GM18508 (cell line): ENCODE measurements around the gene KCNE1.
"Not testable (repeated sequence)": the region's sequence is repeated elsewhere in the genome, so short reads cannot be mapped to it uniquely, and the experiment has no call there.

Experiments used
- ATAC-seq: cut with Tn5 transposase; IDR thresholded peaks from one replicate; pipeline ENCODE4 v1.9.1; 2021; ENCODE audit warnings: moderate number of reproducible peaks; ENCODE audit not compliant: insufficient read depth, unreplicated experiment

Gene KCNE1

DNA sequence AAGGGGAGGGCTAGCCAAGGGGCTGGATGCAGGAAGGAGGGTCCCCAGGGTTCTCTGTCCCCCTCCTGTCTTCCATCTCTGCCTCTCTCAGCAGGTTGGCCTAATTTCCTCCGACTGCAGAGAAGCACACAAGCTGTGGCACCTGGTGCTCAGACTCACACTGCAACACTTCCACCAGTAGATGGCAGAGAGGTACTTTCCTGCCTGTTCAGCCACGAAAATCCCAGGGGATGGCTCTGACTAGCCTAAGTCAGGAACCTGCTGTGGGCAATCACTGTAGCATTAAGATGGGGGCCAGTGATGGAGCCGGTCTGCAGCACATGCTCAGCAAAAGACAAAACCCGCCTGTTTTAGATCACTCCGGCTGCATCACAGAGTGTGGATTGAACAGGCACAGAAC is 82.3 kb downstream of the KCNE1 start:
- not testable (repeated sequence) for ATAC-seq

GRCh38 chr21:34428441-34428840 is 83.6 kb downstream of the KCNE1 start:
- ATAC-seq = not testable (repeated sequence)

DNA sequence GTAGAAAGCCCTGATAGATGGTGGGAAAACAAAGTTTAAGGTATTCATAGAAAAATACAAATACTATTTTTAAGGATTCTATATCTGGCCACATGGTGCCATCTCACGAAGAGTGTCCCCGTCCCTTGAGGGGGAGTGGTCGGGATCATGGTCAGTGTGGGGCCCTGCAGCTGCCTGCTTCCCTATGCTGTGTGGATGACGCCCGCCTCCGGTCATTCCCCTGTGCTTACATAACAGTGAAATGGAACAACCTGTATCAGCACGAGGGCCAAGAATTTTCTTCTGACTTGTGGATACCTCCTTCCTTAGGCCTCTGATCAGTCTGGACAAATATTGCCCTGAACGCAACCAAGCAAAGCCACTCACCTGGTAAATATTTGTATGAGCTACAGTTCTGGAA is 84.7 kb downstream of the KCNE1 start:
- not testable (repeated sequence) for ATAC-seq

DNA sequence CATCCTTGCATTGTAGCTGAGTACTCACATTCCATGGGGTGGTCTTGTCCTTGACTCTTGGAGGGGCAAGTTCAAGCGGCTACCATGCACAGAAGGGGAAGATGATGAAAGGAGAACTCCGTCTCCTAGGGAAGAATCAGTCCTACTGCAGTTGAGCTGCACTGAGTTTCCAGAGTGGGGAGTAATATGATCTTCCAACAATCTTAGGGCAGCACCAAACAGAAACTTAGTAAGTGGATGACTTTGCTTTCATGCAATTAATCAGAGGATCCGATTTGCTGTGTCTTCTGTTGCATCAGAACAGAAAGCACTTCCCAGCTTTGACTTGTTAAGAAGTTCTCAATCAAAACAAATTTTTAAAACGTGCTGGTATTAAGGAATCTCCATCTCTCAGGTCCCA is 88.2 kb downstream of the KCNE1 start, which contains the start of gene SMIM34:
Gene SMIM34, minus strand, starts transcription at position 147 of the 400 bp plus-strand sequence. Its CDS starts 112 bp downstream, at position 35.
- not testable (repeated sequence) for ATAC-seq

GRCh38 chr21:34417448-34418077 is 94.4 kb downstream of the KCNE1 start:
- not testable (repeated sequence) for ATAC-seq

GRCh38 chr21:34407294-34407693 is 104.7 kb downstream of the KCNE1 start:
- ATAC-seq = not testable (repeated sequence)

- ATAC-seq = not testable (repeated sequence)
These were observed 105.3 kb downstream of the KCNE1 start for GRCh38 chr21:34406676-34407075.

DNA sequence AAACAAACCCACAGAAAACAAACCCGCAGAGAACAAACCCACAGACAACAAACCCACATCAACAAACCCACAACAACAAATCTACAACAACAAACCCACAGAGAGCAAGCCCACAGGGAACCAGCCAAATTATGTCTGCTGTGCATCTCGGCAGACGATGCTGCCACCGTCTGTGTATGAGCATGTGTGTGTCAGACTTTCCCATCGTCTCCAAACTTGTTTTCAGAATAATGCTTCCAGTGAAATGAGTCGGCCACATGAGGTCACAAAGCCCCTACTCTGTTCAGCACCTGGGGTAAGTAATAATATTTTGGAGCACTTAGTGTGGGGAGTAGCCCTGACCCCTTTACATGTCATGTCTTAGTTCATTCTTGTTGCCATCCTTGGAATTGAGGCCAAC is 105.9 kb downstream of the KCNE1 start:
- ATAC-seq = not testable (repeated sequence)

GRCh38 chr21:34405686-34406085 is 106.3 kb downstream of the KCNE1 start:
- not testable (repeated sequence) for ATAC-seq

GRCh38 chr21:34404742-34405141 is 107.3 kb downstream of the KCNE1 start:
- not testable (repeated sequence) for ATAC-seq

GRCh38 chr21:34400522-34400921 is 111.5 kb downstream of the KCNE1 start:
- not testable (repeated sequence) for ATAC-seq
